Right cardiac atrium (tissue), 5 donors: ENCODE results near the gene PCDHA5. TPM values are rescaled to one million over a fixed set of nuclear protein-coding genes. Genes with fewer than 3 reads are reported as not detected.
"Not testable (repeated sequence)": the region's sequence is repeated elsewhere in the genome, so short reads cannot be mapped to it uniquely, and the experiment has no call there.

Experiments used
- ATAC-seq, 2 donors: fragments of 200-7000 bp; cut with Tn5 transposase; one replicate each; pipeline versions ENCODE4 v1.8.0 to v1.9.1; 2020; ENCODE audit warnings: moderate library complexity in 2 of 2, mild to moderate bottlenecking in 1 of 2
- DNase-seq, 3 donors: peaks; one replicate each; pipeline ENCODE4 v3.0.0-alpha.2; 2020
- H3K27ac ChIP-seq: one replicate; pipeline ENCODE4 v1.5.1; 2013; ENCODE audit warnings: mild to moderate bottlenecking, low read length, control low read depth, moderate library complexity
- H3K27me3 ChIP-seq: one replicate; pipeline ENCODE4 v1.6.1; 2013; ENCODE audit not compliant: control insufficient read depth, insufficient read depth
- H3K4me1 ChIP-seq: one replicate; pipeline ENCODE4 v1.6.1; 2013; ENCODE audit warnings: low read length; ENCODE audit not compliant: control insufficient read depth, insufficient read depth
- H3K4me3 ChIP-seq: one replicate; pipeline ENCODE4 v1.5.1; 2013; ENCODE audit warnings: low read length, control low read depth
- H3K9me3 ChIP-seq: one replicate; pipeline ENCODE4 v1.6.1; 2013; ENCODE audit warnings: low read length; ENCODE audit not compliant: control insufficient read depth
- WGBS: extraction: QIAGEN DNeasy Blood & Tissue Kit; methylation state at CpG from one replicate; pipeline ENCODE4 v1.1.7; 2013; 5-methylcytosine and 5-hydroxymethylcytosine counted together
- intact Hi-C, 4 donors: fragments of 100-400 bp; cut with DNase I; formaldehyde crosslinking; loops; one replicate each; pipeline versions ENCODE4 v1.11.0 to v1.14.0; 2022 to 2023
- polyA plus RNA-seq: library from polyadenylated mRNA; stranded (reverse); fragments of 200-250 nt; gene quantifications from one replicate; pipeline ENCODE4 v1.2.3, GENCODE V29; 2013
- total RNA-seq, 4 donors: library from RNA; stranded (reverse); fragmentation: NEBNext Ultra II Directional; extraction: Animal tissue kit (Norgen Biotek cat#: 25700); gene quantifications; one replicate each; pipeline ENCODE4 v1.2.1, GENCODE V29; 2021
- donor health status: healthy with polysubstance abuse.
- donor health status: DM: no; HTN: yes; CAD: no.
- donor health status: DM: no; HTN: no; CAD: no.
- donor health status: DM: no; HTN: yes; CAD: no; lungs with severe emphysema.
- donor health status: DM: yes; HTN: yes; CAD: no.

The PCDHA5 gene
- total and polyA plus RNA-seq, 5 donors, result 0.02 to 0.09 (median 0.06) TPM; not detected in 2

GRCh38 chr5:140800816-140801493 is 20.5 kb upstream of the PCDHA5 start, which contains the start of gene PCDHA3:
Gene PCDHA3, plus strand, starts transcription at chr5:140801057.
- no peak within 1 kb of the TSS for H3K27ac ChIP-seq
- intact Hi-C loops, result no loop called here
- 12% methylated on average over 29 of the region's 29 CpGs for WGBS
- DNase-seq, result no peak
- H3K9me3 ChIP-seq, result peaks cover 3% of the 10 kb centered on the region
- H3K4me3 ChIP-seq, result no peak within 1 kb of the TSS
- no peaks in the 10 kb centered on the region for H3K27me3 ChIP-seq
- no peak for ATAC-seq
- no peaks in the 10 kb centered on the region for H3K4me1 ChIP-seq

GRCh38 chr5:140801494-140801841 is 19.9 kb upstream of the PCDHA5 start:
- no peaks in the 10 kb centered on the region for H3K4me1 ChIP-seq
- intact Hi-C loops, result no loop called here
- H3K4me3 ChIP-seq, result no peak overlapping the region
- ATAC-seq, result no peak
- no peak overlapping the region for H3K27ac ChIP-seq
- 8% methylated on average over 16 of the region's 16 CpGs for WGBS
- H3K27me3 ChIP-seq, result no peaks in the 10 kb centered on the region
- H3K9me3 ChIP-seq, result peaks cover 3% of the 10 kb centered on the region
- DNase-seq, result peak in 1 of 3 donors; percentile 21

- 34% methylated on average over 45 of the region's 45 CpGs for WGBS
- ATAC-seq, H3K4me1 ChIP-seq, H3K9me3 ChIP-seq, intact Hi-C loops, H3K27me3 ChIP-seq, H3K27ac ChIP-seq, DNase-seq, H3K4me3 ChIP-seq: not testable (repeated sequence)
Measured at GRCh38 chr5:140802381-140802780, 19.0 kb upstream of the PCDHA5 start.

- H3K4me3 ChIP-seq, result no peak overlapping the region
- H3K4me1 ChIP-seq, result no peaks in the 10 kb centered on the region
- ATAC-seq, result no peak
- WGBS, result 36% methylated on average over 53 of the region's 53 CpGs
- no peak overlapping the region for H3K27ac ChIP-seq
- H3K27me3 ChIP-seq, result no peaks in the 10 kb centered on the region
- intact Hi-C loops, result no loop called here
- H3K9me3 ChIP-seq, result peaks cover 3% of the 10 kb centered on the region
- no peak for DNase-seq
Measured at GRCh38 chr5:140802781-140803271, 18.6 kb upstream of the PCDHA5 start.

- Histone ChIP-seq H3K4me1 (no peaks in the 10 kb centered on the region), H3K27me3 (no peaks in the 10 kb centered on the region), H3K9me3 (peaks cover 3% of the 10 kb centered on the region), H3K27ac (no peak within 1 kb of the TSS), H3K4me3 (no peak within 1 kb of the TSS)
- ATAC-seq, result peak in 1 of 2 donors; percentile 63
- intact Hi-C loops, result no loop called here
- peak in 2 of 3 donors; percentile 61 to 63 for DNase-seq
- 15% methylated on average over 36 of the region's 47 CpGs for WGBS
Measured at GRCh38 chr5:140806834-140807775, 14.3 kb upstream of the PCDHA5 start, which contains the start of gene PCDHA4. Gene PCDHA4, plus strand, starts transcription at chr5:140807068.

GRCh38 chr5:140808241-140808888 is 13.0 kb upstream of the PCDHA5 start:
- H3K27me3 ChIP-seq, H3K9me3 ChIP-seq, H3K4me1 ChIP-seq, H3K4me3 ChIP-seq, intact Hi-C loops, H3K27ac ChIP-seq, ATAC-seq: not testable (repeated sequence)
- 50% methylated on average over 62 of the region's 62 CpGs for WGBS
- DNase-seq, result peak in 1 of 3 donors; percentile 42

GRCh38 chr5:140808889-140809291 is 12.5 kb upstream of the PCDHA5 start:
- ATAC-seq (no peak), DNase-seq (peak in 2 of 3 donors; percentile 23 to 38)
- 56% methylated on average over 43 of the region's 43 CpGs for WGBS
- Histone ChIP-seq H3K9me3 (peaks cover 2% of the 10 kb centered on the region), H3K4me3 (no peak overlapping the region), H3K4me1 (no peaks in the 10 kb centered on the region), H3K27ac (no peak overlapping the region), H3K27me3 (no peaks in the 10 kb centered on the region)
- intact Hi-C loops, result no loop called here

GRCh38 chr5:140822281-140822629 is 842 bp downstream of the PCDHA5 start:
- H3K4me1 ChIP-seq, result no peaks in the 10 kb centered on the region
- intact Hi-C loops, result no loop called here
- WGBS, result 26% methylated on average over 6 of the region's 6 CpGs

GRCh38 chr5:140822969-140823368 is 1.6 kb downstream of the PCDHA5 start:
- H3K4me3 ChIP-seq, H3K9me3 ChIP-seq, H3K4me1 ChIP-seq, H3K27ac ChIP-seq, intact Hi-C loops, ATAC-seq, H3K27me3 ChIP-seq: not testable (repeated sequence)
- peak in 1 of 3 donors; percentile 40 for DNase-seq
- 43% methylated on average over 48 of the region's 48 CpGs for WGBS

More at GRCh38 chr5:140822281-140822629, 842 bp downstream of the PCDHA5 start:
- no peak for ATAC-seq
- Histone ChIP-seq H3K27me3 (no peaks in the 10 kb centered on the region), H3K9me3 (no peaks in the 10 kb centered on the region), H3K27ac (no peak overlapping the region), H3K4me3 (no peak overlapping the region)
- no peak for DNase-seq

- Histone ChIP-seq H3K27ac (no peak overlapping the region), H3K27me3 (no peaks in the 10 kb centered on the region), H3K9me3 (peaks cover 2% of the 10 kb centered on the region), H3K4me1 (no peaks in the 10 kb centered on the region), H3K4me3 (no peak overlapping the region)
- DNase-seq (no peak), ATAC-seq (no peak)
- WGBS, result 50% methylated on average over 38 of the region's 38 CpGs
- intact Hi-C loops, result no loop called here
Measured at GRCh38 chr5:140823475-140823874, 2.1 kb downstream of the PCDHA5 start.
